GM19193 (cell line): ENCODE data around the gene FBF1.

Experiments
- POLR2A ChIP-seq: IDR thresholded peaks from 4 replicates; pipeline ENCODE4 v1.6.1; 2011; ENCODE audit not compliant: insufficient read depth, insufficient read length; ENCODE audit errors: extremely low read depth

Gene FBF1

GRCh38 chr17:75909051-75909811, 31.6 kb downstream of the FBF1 start:
- TF ChIP-seq POLR2A = no peak

GRCh38 chr17:75908201-75908600, 32.6 kb downstream of the FBF1 start:
- no peak for TF ChIP-seq POLR2A

GRCh38 chr17:75906143-75906884, 34.5 kb downstream of the FBF1 start:
- no peak for TF ChIP-seq POLR2A

GRCh38 chr17:75904749-75905521, 35.9 kb downstream of the FBF1 start, which contains the start of gene MRPL38:
Gene MRPL38 (minus strand): TSS chr17:75904884. CDS start chr17:75904875, 9 bp downstream.
- peak; percentile 84 for TF ChIP-seq POLR2A

- no peak for TF ChIP-seq POLR2A
Observed at GRCh38 chr17:75902406-75902805, 38.4 kb downstream of the FBF1 start.

GRCh38 chr17:75901727-75902126, 39.1 kb downstream of the FBF1 start:
- no peak for TF ChIP-seq POLR2A

- no peak for TF ChIP-seq POLR2A
Observed at GRCh38 chr17:75900691-75901533, 39.9 kb downstream of the FBF1 start.

GRCh38 chr17:75899767-75900468, 40.9 kb downstream of the FBF1 start:
- no peak for TF ChIP-seq POLR2A

GRCh38 chr17:75899353-75899752, 41.5 kb downstream of the FBF1 start:
- TF ChIP-seq POLR2A = no peak

- TF ChIP-seq POLR2A = no peak
Observed at GRCh38 chr17:75898791-75899190, 42.1 kb downstream of the FBF1 start.

- TF ChIP-seq POLR2A = no peak
Observed at GRCh38 chr17:75898065-75898464, 42.8 kb downstream of the FBF1 start.

GRCh38 chr17:75897160-75898019, 43.5 kb downstream of the FBF1 start:
- TF ChIP-seq POLR2A = peak; percentile 18
